HG02840 (cell line): ENCODE results near the gene ZNF764.

ENCODE experiments used
- ATAC-seq: cut with Tn5 transposase; IDR thresholded peaks from one replicate; pipeline ENCODE4 v1.9.1; 2021; ENCODE audit warnings: mild to moderate bottlenecking, moderate library complexity, moderate number of reproducible peaks; ENCODE audit not compliant: unreplicated experiment, low FRiP score

Gene ZNF764

GRCh38 chr16:30570636-30571444 is 12.7 kb upstream of the ZNF764 start:
- ATAC-seq, result no peak

- no peak for ATAC-seq
Measured at GRCh38 chr16:30569746-30570635, 11.8 kb upstream of the ZNF764 start.

- no peak for ATAC-seq
Measured at GRCh38 chr16:30569281-30569680, 11.1 kb upstream of the ZNF764 start.

GRCh38 chr16:30567991-30568638 is 9.9 kb upstream of the ZNF764 start:
- no peak for ATAC-seq

- no peak for ATAC-seq
Measured at GRCh38 chr16:30567160-30567990, 9.2 kb upstream of the ZNF764 start.

- ATAC-seq, result no peak
Measured at GRCh38 chr16:30566531-30566930, 8.4 kb upstream of the ZNF764 start.

GRCh38 chr16:30565984-30566383 is 7.8 kb upstream of the ZNF764 start:
- ATAC-seq, result no peak

GRCh38 chr16:30565526-30565925 is 7.4 kb upstream of the ZNF764 start:
- ATAC-seq, result no peak

GRCh38 chr16:30562021-30562420 is 3.8 kb upstream of the ZNF764 start:
- ATAC-seq, result no peak

GRCh38 chr16:30561089-30561816 is 3.1 kb upstream of the ZNF764 start:
- ATAC-seq, result no peak

- ATAC-seq, result no peak
Measured at GRCh38 chr16:30559690-30560089, 1.5 kb upstream of the ZNF764 start.

- ATAC-seq, result peak; percentile 3
Measured at GRCh38 chr16:30558789-30559377, 709 bp upstream of the ZNF764 start.

- ATAC-seq, result peak; percentile 20
Measured at GRCh38 chr16:30557707-30557956, 542 bp downstream of the ZNF764 start.

- no peak for ATAC-seq
Measured at GRCh38 chr16:30556125-30556473, 2.1 kb downstream of the ZNF764 start.

- no peak for ATAC-seq
Measured at GRCh38 chr16:30555315-30556124, 2.7 kb downstream of the ZNF764 start.

- no peak for ATAC-seq
Measured at GRCh38 chr16:30554557-30555314, 3.4 kb downstream of the ZNF764 start.

- no peak for ATAC-seq
Measured at GRCh38 chr16:30553393-30553899, 4.7 kb downstream of the ZNF764 start.

GRCh38 chr16:30552956-30553355 is 5.2 kb downstream of the ZNF764 start:
- ATAC-seq, result no peak
